Measurements from ENCODE around the gene ATXN7L1. TPM values are rescaled to one million over a fixed set of nuclear protein-coding genes. Genes with fewer than 3 reads are reported as not detected.

The ATXN7L1 gene
- total RNA-seq, 1 experiment from 2014 or later, result 29.9 TPM

- CTCF ChIA-PET, result no interaction called here
- no peak for DNase-seq (ENCODE audit: low spot score)
- Histone ChIP-seq H3K36me3 (ENCODE audit: insufficient read depth, low read length, poor library complexity, severe bottlenecking) (no peaks in the 10 kb centered on the region), H3K4me1 (ENCODE audit: insufficient read depth, low read length, poor library complexity, severe bottlenecking) (peaks cover 57% of the 10 kb centered on the region), H3K27me3 (replicated peaks; ENCODE audit: insufficient read depth, low read depth, low read length, poor library complexity) (no peaks in the 10 kb centered on the region), H3K9me3 (ENCODE audit: low read depth, low read length, poor library complexity, severe bottlenecking) (no peaks in the 10 kb centered on the region), H3K27ac (ENCODE audit: low read depth, low read length, poor library complexity, severe bottlenecking) (peak overlapping the region; percentile 54), H3K4me3 (ENCODE audit: low read depth, low read length, poor library complexity, severe bottlenecking) (no peak overlapping the region)
- TF ChIP-seq CTCF (conservative IDR thresholded peaks at IDR 0.05; ENCODE audit: low read depth, low read length) (no peak), EZH2 (IDR thresholded peaks at IDR 0.05; ENCODE audit: borderline replicate concordance, low read depth, low read length, poor library complexity, severe bottlenecking) (no peak)
- no TSS peak for BruUV-seq (replicated peaks)
- intact Hi-C loops (cut with micrococcal nuclease; ENCODE audit: unreplicated experiment), result no loop called here
- POLR2A ChIA-PET (ENCODE audit: low non-redundant PET), result no interaction called here
Observed at GRCh38 chr7:105682341-105683060, 193.9 kb downstream of the ATXN7L1 start.

GRCh38 chr7:105680505-105681187 is 195.8 kb downstream of the ATXN7L1 start:
- H3K27ac ChIP-seq (ENCODE audit: low read depth, low read length, poor library complexity, severe bottlenecking), result peak overlapping the region; percentile 17
- ChIA-PET POLR2A (ENCODE audit: low non-redundant PET) (no interaction called here), CTCF (interaction anchor here (0.7 kb wide), 1 partner anchor 473 kb away, joined by 4 read pairs; no protein-coding TSS in a partner anchor)
- TF ChIP-seq EZH2 (IDR thresholded peaks at IDR 0.05; ENCODE audit: borderline replicate concordance, low read depth, low read length, poor library complexity, severe bottlenecking) (no peak), CTCF (conservative IDR thresholded peaks at IDR 0.05; ENCODE audit: low read depth, low read length) (no peak)
- no peak overlapping the region for H3K4me3 ChIP-seq (ENCODE audit: low read depth, low read length, poor library complexity, severe bottlenecking)
- H3K4me1 ChIP-seq (ENCODE audit: insufficient read depth, low read length, poor library complexity, severe bottlenecking), result peaks cover 53% of the 10 kb centered on the region
- no TSS peak for BruUV-seq (replicated peaks)
- H3K36me3 ChIP-seq (ENCODE audit: insufficient read depth, low read length, poor library complexity, severe bottlenecking), result no peaks in the 10 kb centered on the region
- no peaks in the 10 kb centered on the region for H3K27me3 ChIP-seq (replicated peaks; ENCODE audit: insufficient read depth, low read depth, low read length, poor library complexity)
- no peaks in the 10 kb centered on the region for H3K9me3 ChIP-seq (ENCODE audit: low read depth, low read length, poor library complexity, severe bottlenecking)
- intact Hi-C loops (cut with micrococcal nuclease; ENCODE audit: unreplicated experiment), result no loop called here
- DNase-seq (ENCODE audit: low spot score), result no peak

GRCh38 chr7:105678811-105679495 is 197.4 kb downstream of the ATXN7L1 start:
- peak overlapping the region; percentile 62 for H3K27ac ChIP-seq (ENCODE audit: low read depth, low read length, poor library complexity, severe bottlenecking)
- peaks cover 65% of the 10 kb centered on the region for H3K4me1 ChIP-seq (ENCODE audit: insufficient read depth, low read length, poor library complexity, severe bottlenecking)
- ChIA-PET POLR2A (ENCODE audit: low non-redundant PET) (no interaction called here), CTCF (interaction anchor here (0.6 kb wide), 1 partner anchor 315 kb away, joined by 3 read pairs; no protein-coding TSS in a partner anchor)
- no peaks in the 10 kb centered on the region for H3K27me3 ChIP-seq (replicated peaks; ENCODE audit: insufficient read depth, low read depth, low read length, poor library complexity)
- TF ChIP-seq EZH2 (IDR thresholded peaks at IDR 0.05; ENCODE audit: borderline replicate concordance, low read depth, low read length, poor library complexity, severe bottlenecking) (no peak), CTCF (conservative IDR thresholded peaks at IDR 0.05; ENCODE audit: low read depth, low read length) (no peak)
- no TSS peak for BruUV-seq (replicated peaks)
- peak overlapping the region; percentile 39 for H3K4me3 ChIP-seq (ENCODE audit: low read depth, low read length, poor library complexity, severe bottlenecking)
- H3K9me3 ChIP-seq (ENCODE audit: low read depth, low read length, poor library complexity, severe bottlenecking), result no peaks in the 10 kb centered on the region
- intact Hi-C loops (cut with micrococcal nuclease; ENCODE audit: unreplicated experiment), result no loop called here
- no peaks in the 10 kb centered on the region for H3K36me3 ChIP-seq (ENCODE audit: insufficient read depth, low read length, poor library complexity, severe bottlenecking)
- DNase-seq (ENCODE audit: low spot score), result peak; percentile 82
